SK-N-SH treated with all-trans-retinoic acid at 6 μM for 48 hours (cell line): ENCODE measurements around the gene SEMA6B.

Source experiments
- ARNTL ChIP-seq: fragments of 450-650 bp; formaldehyde crosslinking; IDR thresholded peaks from 2 replicates; pipeline ENCODE4 v1.5.0; 2020; ENCODE audit warnings: low read depth, mild to moderate bottlenecking, moderate library complexity, borderline replicate concordance
- CSDC2 ChIP-seq: fragments of 250-450 bp; sonication (Bioruptor Pico); IDR thresholded peaks from 2 replicates; pipeline ENCODE4 v1.5.0; 2020; ENCODE audit warnings: mild to moderate bottlenecking, moderate library complexity
- GLIS3 ChIP-seq: fragments of 250-450 bp; sonication (Bioruptor Pico); IDR thresholded peaks from 2 replicates; pipeline ENCODE4 v1.5.0; 2020; ENCODE audit warnings: mild to moderate bottlenecking, moderate library complexity
- OSR1 ChIP-seq: fragments of 250-450 bp; sonication (Bioruptor Pico); IDR thresholded peaks from 2 replicates; pipeline ENCODE4 v1.8.0; 2022; ENCODE audit warnings: moderate library complexity, mild to moderate bottlenecking, inconsistent platforms
- RARB ChIP-seq: fragments of 250-450 bp; sonication (Bioruptor Pico); IDR thresholded peaks from 2 replicates; pipeline ENCODE4 v1.8.0; 2021; ENCODE audit warnings: mild to moderate bottlenecking, moderate library complexity
- TCF4 ChIP-seq: fragments of 250-450 bp; sonication (Bioruptor Pico); IDR thresholded peaks from 2 replicates; pipeline ENCODE4 v1.8.0; 2021; ENCODE audit warnings: mild to moderate bottlenecking, moderate library complexity, borderline replicate concordance
- TOX ChIP-seq: fragments of 250-450 bp; sonication (Bioruptor Pico); IDR thresholded peaks from 2 replicates; pipeline ENCODE4 v1.8.0; 2021; ENCODE audit warnings: mild to moderate bottlenecking, moderate library complexity, borderline replicate concordance
- ZFP3 ChIP-seq: fragments of 250-450 bp; sonication (Bioruptor Pico); IDR thresholded peaks from 2 replicates; pipeline ENCODE4 v1.5.0; 2020; ENCODE audit warnings: mild to moderate bottlenecking, moderate library complexity
- ZFP30 ChIP-seq: fragments of 450-650 bp; formaldehyde crosslinking; IDR thresholded peaks from 2 replicates; pipeline ENCODE4 v1.5.0; 2022; ENCODE audit warnings: mild to moderate bottlenecking, moderate library complexity
- ZNF565 ChIP-seq: fragments of 450-650 bp; formaldehyde crosslinking; conservative IDR thresholded peaks from 2 replicates; pipeline ENCODE4 v1.5.0; 2020; ENCODE audit warnings: low read depth, mild to moderate bottlenecking, moderate library complexity
- ZNF8 ChIP-seq: fragments of 450-650 bp; formaldehyde crosslinking; IDR thresholded peaks from 2 replicates; pipeline ENCODE4 v1.5.0; 2020; ENCODE audit warnings: mild to moderate bottlenecking, moderate library complexity
- TF ChIP-seq, protein P1 (sequence below): fragments of 250-450 bp; sonication (Bioruptor Pico); IDR thresholded peaks from 2 replicates; pipeline ENCODE4 v1.8.0; 2020; ENCODE audit warnings: mild to moderate bottlenecking, moderate library complexity, borderline replicate concordance
- TF ChIP-seq, protein P2 (sequence below): fragments of 250-450 bp; sonication (Bioruptor Pico); IDR thresholded peaks from 2 replicates; pipeline ENCODE4 v1.5.1; 2021; ENCODE audit warnings: mild to moderate bottlenecking, moderate library complexity

DNA sequence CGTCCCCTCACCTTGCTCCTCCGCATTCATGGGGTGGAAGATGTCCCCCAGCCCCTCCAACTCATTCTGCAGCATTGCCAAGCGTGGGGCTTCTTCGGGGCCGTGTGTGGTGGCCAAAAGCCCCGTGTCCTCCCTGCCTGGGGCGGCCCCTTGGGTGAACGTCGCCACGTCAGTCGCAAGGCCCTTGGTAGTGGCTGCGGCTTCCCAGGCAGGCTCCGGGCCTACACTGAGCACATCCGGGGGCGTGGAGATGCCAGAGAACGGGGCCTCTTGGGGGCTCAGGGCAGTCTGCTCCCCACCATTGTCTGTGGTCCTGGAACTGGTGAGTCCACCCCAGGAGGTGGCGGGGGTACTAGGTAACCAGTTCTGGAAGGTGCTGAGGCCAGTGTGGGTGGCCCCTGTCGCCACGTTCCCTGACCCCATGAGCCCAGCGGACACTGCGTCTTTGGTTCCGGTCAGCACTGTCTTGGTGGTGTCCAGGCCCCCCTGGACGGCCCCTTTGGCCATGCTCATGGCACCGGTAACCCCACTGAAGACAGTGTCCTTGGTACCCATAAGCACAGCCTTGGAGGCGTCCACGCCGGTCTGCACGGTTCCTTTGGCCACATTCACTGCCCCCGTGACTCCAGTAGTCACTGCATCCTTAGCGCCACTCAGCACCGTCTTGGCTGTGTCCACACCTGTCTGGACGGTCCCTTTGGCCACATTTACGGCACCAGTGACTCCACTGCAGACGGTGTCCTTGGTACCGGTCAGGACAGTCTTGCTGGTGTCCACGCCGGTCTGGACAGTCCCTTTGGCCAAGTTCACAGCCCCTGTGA is 48.8 kb downstream of the SEMA6B start:
- TF ChIP-seq ZFP3 (CRISPR knock-in tag), result no peak
- no peak for TF ChIP-seq ZFP30 (CRISPR knock-in tag)
- no peak for TF ChIP-seq ZNF565
- TF ChIP-seq ARNTL, result no peak
- TF ChIP-seq, protein P1, sequence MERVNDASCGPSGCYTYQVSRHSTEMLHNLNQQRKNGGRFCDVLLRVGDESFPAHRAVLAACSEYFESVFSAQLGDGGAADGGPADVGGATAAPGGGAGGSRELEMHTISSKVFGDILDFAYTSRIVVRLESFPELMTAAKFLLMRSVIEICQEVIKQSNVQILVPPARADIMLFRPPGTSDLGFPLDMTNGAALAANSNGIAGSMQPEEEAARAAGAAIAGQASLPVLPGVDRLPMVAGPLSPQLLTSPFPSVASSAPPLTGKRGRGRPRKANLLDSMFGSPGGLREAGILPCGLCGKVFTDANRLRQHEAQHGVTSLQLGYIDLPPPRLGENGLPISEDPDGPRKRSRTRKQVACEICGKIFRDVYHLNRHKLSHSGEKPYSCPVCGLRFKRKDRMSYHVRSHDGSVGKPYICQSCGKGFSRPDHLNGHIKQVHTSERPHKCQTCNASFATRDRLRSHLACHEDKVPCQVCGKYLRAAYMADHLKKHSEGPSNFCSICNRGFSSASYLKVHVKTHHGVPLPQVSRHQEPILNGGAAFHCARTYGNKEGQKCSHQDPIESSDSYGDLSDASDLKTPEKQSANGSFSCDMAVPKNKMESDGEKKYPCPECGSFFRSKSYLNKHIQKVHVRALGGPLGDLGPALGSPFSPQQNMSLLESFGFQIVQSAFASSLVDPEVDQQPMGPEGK, result no peak
- TF ChIP-seq RARB (CRISPR knock-in tag), result no peak
- TF ChIP-seq OSR1 (CRISPR knock-in tag), result no peak
- TF ChIP-seq TOX, result no peak
- TF ChIP-seq GLIS3, result no peak
- no peak for TF ChIP-seq CSDC2 (CRISPR knock-in tag)
- no peak for TF ChIP-seq TCF4 (CRISPR knock-in tag)
- TF ChIP-seq, protein P2, sequence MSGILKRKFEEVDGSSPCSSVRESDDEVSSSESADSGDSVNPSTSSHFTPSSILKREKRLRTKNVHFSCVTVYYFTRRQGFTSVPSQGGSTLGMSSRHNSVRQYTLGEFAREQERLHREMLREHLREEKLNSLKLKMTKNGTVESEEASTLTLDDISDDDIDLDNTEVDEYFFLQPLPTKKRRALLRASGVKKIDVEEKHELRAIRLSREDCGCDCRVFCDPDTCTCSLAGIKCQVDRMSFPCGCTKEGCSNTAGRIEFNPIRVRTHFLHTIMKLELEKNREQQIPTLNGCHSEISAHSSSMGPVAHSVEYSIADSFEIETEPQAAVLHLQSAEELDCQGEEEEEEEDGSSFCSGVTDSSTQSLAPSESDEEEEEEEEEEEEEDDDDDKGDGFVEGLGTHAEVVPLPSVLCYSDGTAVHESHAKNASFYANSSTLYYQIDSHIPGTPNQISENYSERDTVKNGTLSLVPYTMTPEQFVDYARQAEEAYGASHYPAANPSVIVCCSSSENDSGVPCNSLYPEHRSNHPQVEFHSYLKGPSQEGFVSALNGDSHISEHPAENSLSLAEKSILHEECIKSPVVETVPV (CRISPR knock-in tag), result no peak
- no peak for TF ChIP-seq ZNF8 (CRISPR knock-in tag)
